Measurements from ENCODE around the gene EIF4E2. TPM values are rescaled to one million over a fixed set of nuclear protein-coding genes. Genes with fewer than 3 reads are reported as not detected.

Gene EIF4E2
- polyA plus RNA-seq, 1 experiment = 40.5 TPM

DNA sequence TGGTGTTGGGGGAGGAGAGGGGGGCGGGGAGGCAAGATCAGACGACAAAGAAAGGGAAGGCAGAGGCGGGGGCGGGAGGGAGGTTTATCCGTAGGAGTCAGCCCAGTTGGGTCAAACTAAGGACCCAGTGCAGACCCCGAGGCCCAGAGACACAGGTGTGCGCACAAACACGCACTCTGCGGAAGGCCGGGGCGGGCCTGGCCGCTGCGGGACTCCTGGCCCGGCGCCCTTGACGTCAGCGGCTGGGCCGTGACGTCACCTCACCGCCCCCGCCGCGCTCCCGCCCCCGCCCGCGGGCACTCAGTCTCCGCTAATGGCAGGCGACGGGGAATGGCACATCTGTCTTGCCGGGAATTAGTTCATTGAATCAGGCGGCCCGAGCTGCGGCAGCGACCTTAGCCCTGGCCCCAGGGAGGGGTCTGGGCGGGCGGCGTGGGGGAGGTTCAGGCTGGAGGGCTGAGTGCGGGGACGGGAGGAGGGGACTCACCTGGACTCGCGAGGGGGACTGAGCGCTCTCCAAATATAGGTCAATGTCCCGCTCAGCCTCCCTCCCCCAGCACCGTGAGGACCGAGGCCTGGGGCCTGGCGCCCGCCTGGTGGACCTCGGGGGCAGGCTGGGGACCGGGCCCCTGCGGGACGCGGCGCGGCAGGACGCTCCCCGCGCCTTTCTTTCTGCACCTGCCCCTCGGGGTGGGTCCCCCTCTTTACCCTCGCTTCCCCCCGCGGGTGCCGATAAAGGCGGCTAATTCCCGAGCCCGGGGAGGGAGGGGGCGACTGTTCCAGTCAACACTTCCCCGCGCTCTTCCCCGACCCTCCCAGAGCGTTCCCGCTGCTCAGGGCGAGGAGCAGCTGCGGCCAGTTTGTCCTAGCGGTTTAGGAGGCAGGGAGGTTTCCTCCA is 47.3 kb upstream of the EIF4E2 start:
- Histone ChIP-seq H3K4me3 (ENCODE audit: low read depth, low read length) (no peak overlapping the region), H3K9me3 (ENCODE audit: control insufficient read depth, insufficient read depth, low read length) (no peaks in the 10 kb centered on the region), H3K27me3 (ENCODE audit: control insufficient read depth, insufficient read depth, low read length) (peaks cover 53% of the 10 kb centered on the region), H3K27ac (ENCODE audit: low read depth, low read length) (no peak overlapping the region)
- no peak for DNase-seq (ENCODE audit: low read depth, low spot score)
- TF ChIP-seq, protein P1, sequence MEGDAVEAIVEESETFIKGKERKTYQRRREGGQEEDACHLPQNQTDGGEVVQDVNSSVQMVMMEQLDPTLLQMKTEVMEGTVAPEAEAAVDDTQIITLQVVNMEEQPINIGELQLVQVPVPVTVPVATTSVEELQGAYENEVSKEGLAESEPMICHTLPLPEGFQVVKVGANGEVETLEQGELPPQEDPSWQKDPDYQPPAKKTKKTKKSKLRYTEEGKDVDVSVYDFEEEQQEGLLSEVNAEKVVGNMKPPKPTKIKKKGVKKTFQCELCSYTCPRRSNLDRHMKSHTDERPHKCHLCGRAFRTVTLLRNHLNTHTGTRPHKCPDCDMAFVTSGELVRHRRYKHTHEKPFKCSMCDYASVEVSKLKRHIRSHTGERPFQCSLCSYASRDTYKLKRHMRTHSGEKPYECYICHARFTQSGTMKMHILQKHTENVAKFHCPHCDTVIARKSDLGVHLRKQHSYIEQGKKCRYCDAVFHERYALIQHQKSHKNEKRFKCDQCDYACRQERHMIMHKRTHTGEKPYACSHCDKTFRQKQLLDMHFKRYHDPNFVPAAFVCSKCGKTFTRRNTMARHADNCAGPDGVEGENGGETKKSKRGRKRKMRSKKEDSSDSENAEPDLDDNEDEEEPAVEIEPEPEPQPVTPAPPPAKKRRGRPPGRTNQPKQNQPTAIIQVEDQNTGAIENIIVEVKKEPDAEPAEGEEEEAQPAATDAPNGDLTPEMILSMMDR (IDR thresholded peaks at IDR 0.05; ENCODE audit: low read depth, low read length) = no peak
- ChIA-PET POLR2A (no interaction called here), CTCF (no interaction called here)

DNA sequence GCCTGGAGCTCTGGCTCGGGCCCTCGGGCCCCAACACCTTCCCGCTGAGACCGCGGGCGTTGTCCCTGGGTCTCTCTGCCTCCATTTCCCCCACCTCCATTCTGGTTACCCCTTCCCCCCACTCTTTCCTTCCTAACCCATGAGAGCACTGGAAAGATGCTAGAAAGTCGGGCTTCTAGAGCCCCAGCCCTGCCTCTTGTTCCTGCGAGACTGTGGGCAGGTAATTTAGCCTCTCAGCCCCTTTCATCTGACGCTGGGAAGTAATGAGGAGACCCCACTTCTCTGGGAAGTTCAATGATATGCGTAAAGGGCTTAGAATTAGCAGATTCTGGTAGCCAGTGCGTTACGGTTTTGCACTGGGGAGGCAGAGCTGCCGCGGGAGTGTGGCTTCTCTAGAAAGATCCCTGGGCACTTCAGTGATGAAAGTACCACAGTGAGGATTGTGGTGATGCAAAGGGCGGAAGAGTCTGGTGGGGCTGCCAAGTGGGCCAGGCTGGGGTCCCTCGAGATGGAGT is 46.6 kb upstream of the EIF4E2 start:
- H3K27ac ChIP-seq (ENCODE audit: low read depth, low read length) = no peak overlapping the region
- H3K27me3 ChIP-seq (ENCODE audit: control insufficient read depth, insufficient read depth, low read length) = peaks cover 56% of the 10 kb centered on the region
- no peaks in the 10 kb centered on the region for H3K9me3 ChIP-seq (ENCODE audit: control insufficient read depth, insufficient read depth, low read length)
- no peak overlapping the region for H3K4me3 ChIP-seq (ENCODE audit: low read depth, low read length)
- no peak for DNase-seq (ENCODE audit: low read depth, low spot score)
- TF ChIP-seq, protein P1 (IDR thresholded peaks at IDR 0.05; ENCODE audit: low read depth, low read length) = no peak
- ChIA-PET CTCF (interaction anchor here (0.5 kb wide), 1 partner anchor 206 kb away, joined by 11 read pairs; no protein-coding TSS in a partner anchor), POLR2A (no interaction called here)

DNA sequence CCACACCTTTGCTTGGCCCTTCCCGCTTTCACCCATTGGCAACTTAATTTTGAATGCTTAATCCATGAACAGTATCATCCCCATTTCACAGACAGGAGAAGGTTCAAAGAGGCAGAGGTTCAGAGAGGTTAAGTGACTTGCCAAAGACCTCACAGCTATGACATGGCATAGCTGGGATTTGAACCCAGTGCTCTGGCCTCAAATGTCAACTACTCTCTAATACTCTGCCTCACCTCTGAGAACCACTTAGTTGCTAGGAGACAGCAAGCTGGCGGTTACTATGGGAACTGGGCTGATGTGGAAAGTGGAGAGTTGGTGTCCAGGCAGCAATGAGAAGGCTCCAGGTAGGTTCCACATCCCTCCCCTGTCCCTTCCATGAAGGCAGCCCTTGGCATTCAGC is 46.1 kb upstream of the EIF4E2 start:
- no peak for DNase-seq (ENCODE audit: low read depth, low spot score)
- TF ChIP-seq, protein P1 (IDR thresholded peaks at IDR 0.05; ENCODE audit: low read depth, low read length) = no peak
- Histone ChIP-seq H3K27ac (ENCODE audit: low read depth, low read length) (no peak overlapping the region), H3K9me3 (ENCODE audit: control insufficient read depth, insufficient read depth, low read length) (no peaks in the 10 kb centered on the region), H3K4me3 (ENCODE audit: low read depth, low read length) (no peak overlapping the region), H3K27me3 (ENCODE audit: control insufficient read depth, insufficient read depth, low read length) (peaks cover 52% of the 10 kb centered on the region)
- CTCF ChIA-PET = interaction anchor here (0.5 kb wide), 1 partner anchor 207 kb away, joined by 11 read pairs; no protein-coding TSS in a partner anchor
- POLR2A ChIA-PET = no interaction called here

DNA sequence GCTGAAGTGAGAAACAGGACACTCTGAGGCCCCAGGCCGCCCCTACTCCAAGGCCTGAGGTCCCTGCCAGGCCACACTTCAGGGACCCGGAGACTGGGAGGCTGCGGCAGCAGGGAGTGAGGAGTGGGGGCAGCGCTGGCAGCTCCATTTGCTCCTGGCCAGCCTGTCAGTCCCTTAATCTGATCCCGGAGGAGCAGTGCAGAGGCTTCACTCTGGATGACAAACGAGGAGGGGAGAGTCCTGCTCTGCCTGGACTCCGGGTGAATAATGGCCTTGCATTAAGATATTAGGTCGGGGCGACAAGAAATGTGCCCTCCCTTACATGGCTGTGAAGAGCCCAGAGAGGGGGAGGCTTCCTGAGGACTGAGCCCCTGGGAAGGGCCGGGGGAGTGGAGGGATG is 44.6 kb upstream of the EIF4E2 start:
- Histone ChIP-seq H3K27me3 (ENCODE audit: control insufficient read depth, insufficient read depth, low read length) (peaks cover 48% of the 10 kb centered on the region), H3K4me3 (ENCODE audit: low read depth, low read length) (no peak overlapping the region), H3K9me3 (ENCODE audit: control insufficient read depth, insufficient read depth, low read length) (no peaks in the 10 kb centered on the region), H3K27ac (ENCODE audit: low read depth, low read length) (no peak overlapping the region)
- DNase-seq (ENCODE audit: low read depth, low spot score) = no peak
- ChIA-PET CTCF (no interaction called here), POLR2A (no interaction called here)
- TF ChIP-seq, protein P1 (IDR thresholded peaks at IDR 0.05; ENCODE audit: low read depth, low read length) = no peak

DNA sequence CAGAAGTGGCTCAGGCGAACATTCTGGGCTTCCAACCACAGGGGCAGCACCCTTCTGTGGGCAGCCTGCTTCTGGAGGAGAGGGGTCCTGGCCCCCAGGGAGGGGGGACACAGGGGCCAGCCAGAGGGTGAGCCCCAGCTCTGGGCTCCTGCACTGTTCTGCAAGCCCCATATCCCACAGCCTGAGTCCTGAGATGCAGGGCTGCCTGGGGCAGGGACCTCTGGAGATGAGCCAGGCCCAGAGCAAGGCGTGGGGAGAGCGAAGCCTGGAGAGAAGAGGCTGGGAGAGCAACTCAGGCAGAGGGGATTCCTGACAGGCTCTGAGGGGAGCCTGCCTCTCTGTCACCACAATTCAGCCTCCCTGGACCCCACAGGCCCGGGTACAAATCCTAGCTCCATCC is 43.8 kb upstream of the EIF4E2 start:
- no peak for DNase-seq (ENCODE audit: low read depth, low spot score)
- H3K4me3 ChIP-seq (ENCODE audit: low read depth, low read length) = no peak overlapping the region
- ChIA-PET CTCF (no interaction called here), POLR2A (no interaction called here)
- no peaks in the 10 kb centered on the region for H3K9me3 ChIP-seq (ENCODE audit: control insufficient read depth, insufficient read depth, low read length)
- peaks cover 44% of the 10 kb centered on the region for H3K27me3 ChIP-seq (ENCODE audit: control insufficient read depth, insufficient read depth, low read length)
- TF ChIP-seq, protein P1 (IDR thresholded peaks at IDR 0.05; ENCODE audit: low read depth, low read length) = no peak
- H3K27ac ChIP-seq (ENCODE audit: low read depth, low read length) = no peak overlapping the region
